Ovary (tissue), 9 donors: Measurements from ENCODE around the gene OR2T27. TPM values are rescaled to one million over a fixed set of nuclear protein-coding genes. Genes with fewer than 3 reads are reported as not detected.

Experiments used
- DNase-seq, 5 donors: peaks; one replicate each; pipeline ENCODE4 v3.0.0-alpha.2; 2019 to 2020
- H3K27ac ChIP-seq, 2 donors: fragments of 200-600 bp; one replicate each; pipeline versions ENCODE4 v1.5.1 to v1.8.0; 2019 to 2022
- H3K27me3 ChIP-seq: fragments of 200-600 bp; one replicate; pipeline ENCODE4 v1.8.0; 2022
- H3K36me3 ChIP-seq: fragments of 200-600 bp; sonication (generic); one replicate; pipeline ENCODE4 v1.5.1; 2019
- H3K4me1 ChIP-seq: one replicate; pipeline ENCODE4 v1.8.1; 2013; ENCODE audit warnings: mild to moderate bottlenecking, moderate library complexity; ENCODE audit not compliant: insufficient read depth
- H3K4me3 ChIP-seq: fragments of 200-600 bp; sonication (generic); one replicate; pipeline ENCODE4 v1.5.1; 2017
- H3K9me3 ChIP-seq, 2 donors: fragments of 200-600 bp in 1 of 2; sonication (generic) in 1 of 2; one replicate each; pipeline versions ENCODE4 v1.5.1 to v1.8.1; 2013 to 2019; ENCODE audit warnings: mild to moderate bottlenecking in 1 of 2, moderate library complexity in 1 of 2
- CTCF ChIP-seq, 3 donors: fragments of 450-650 bp in 2 of 3; fragments of 200-600 bp in 1 of 3; IDR thresholded peaks; one replicate each; pipeline versions ENCODE4 v1.5.1 to v1.8.0; 2016 to 2022; ENCODE audit warnings: antibody characterized with exemption in 3 of 3, mild to moderate bottlenecking in 1 of 3
- EP300 ChIP-seq: sonication (generic); formaldehyde crosslinking; IDR thresholded peaks from one replicate; pipeline ENCODE4 v1.6.1; 2017; ENCODE audit warnings: antibody characterized with exemption
- POLR2A ChIP-seq: fragments of 450-650 bp; IDR thresholded peaks from one replicate; pipeline ENCODE4 v1.6.1; 2017; ENCODE audit warnings: antibody characterized with exemption, mild to moderate bottlenecking, moderate library complexity
- WGBS, 3 donors: extraction: QIAGEN DNeasy Blood & Tissue Kit in 1 of 3; methylation state at CpG; one replicate each; pipeline versions ENCODE4 v1.1.5 to v1.1.7; 2013 to 2017; 5-methylcytosine and 5-hydroxymethylcytosine counted together
- intact Hi-C, 4 donors: fragments of 100-400 bp; cut with DNase I; formaldehyde crosslinking; loops; one replicate each; pipeline versions ENCODE4 v1.11.0 to v1.15.1; 2022 to 2023
- polyA plus RNA-seq, 2 donors: library from polyadenylated mRNA; stranded (reverse); fragments of 200-250 nt in 1 of 2; fragments of 350-450 nt in 1 of 2; fragmentation: Illumina TruSeq in 1 of 2; extraction: RNeasy Lipid Tissue Mini Kit (QIAGEN cat#74804) in 1 of 2; gene quantifications; one replicate each; pipeline ENCODE4 v1.2.3, GENCODE V29; 2013 to 2014
- total RNA-seq, 7 donors: library from RNA; depleted of rRNA in 2 of 7; stranded (reverse); fragments of >200 nt in 2 of 7; fragmentation: NEBNext Ultra II Directional in 3 of 7; extraction: Animal tissue kit (Norgen Biotek cat#: 25700) in 3 of 7; gene quantifications; one replicate each; pipeline versions ENCODE4 v1.1.0 to v1.2.4, GENCODE V29; 2016 to 2023
- donor health status: DM: no; HTN: no; CAD: no; lungs with moderate emphysema.
- donor health status: DM: no; HTN: no; CAD: no.
- donor health status: Bipolar disorder and iron deficiency.
- donor health status: DM: yes; HTN: yes; CAD: no.
- donor health status: DM: no; HTN: no; CAD: no.
- donor health status: DM: yes; HTN: yes; CAD: no.

The OR2T27 gene
- total and polyA plus RNA-seq, 9 donors = 0.11 TPM; not detected in 8

DNA sequence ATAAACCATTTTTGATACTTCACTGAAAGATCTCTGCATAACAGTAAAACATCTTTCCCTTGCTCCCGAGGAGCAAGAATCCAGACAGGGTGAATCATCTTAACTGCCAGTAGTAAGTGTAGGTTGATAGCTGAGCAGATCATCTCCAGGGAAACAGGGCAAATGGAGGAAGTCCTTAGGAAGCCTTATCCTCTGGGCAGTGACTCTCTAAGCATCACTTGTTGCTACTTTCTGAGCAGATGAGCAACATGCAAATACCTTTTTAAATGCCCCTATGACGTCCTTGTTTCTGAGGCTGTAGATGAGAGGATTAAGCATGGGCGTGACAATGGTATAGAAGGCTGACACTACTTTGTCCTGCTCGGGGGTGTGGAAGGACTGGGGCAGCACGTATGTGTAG is 29.4 kb downstream of the OR2T27 start:
- WGBS, 3 donors = 65 to 72% (median 68%) methylated on average over 5 of the region's 5 CpGs
- Histone ChIP-seq H3K36me3 (no peaks in the 10 kb centered on the region), H3K27ac (no peak overlapping the region), H3K27me3 (no peaks in the 10 kb centered on the region), H3K4me3 (no peak overlapping the region), H3K4me1 (no peaks in the 10 kb centered on the region), H3K9me3 (no peaks in the 10 kb centered on the region)
- no peak for DNase-seq
- TF ChIP-seq EP300 (no peak), POLR2A (no peak), CTCF (IDR thresholded peaks at IDR 0.05) (no peak)
- intact Hi-C loops = no loop called here

GRCh38 chr1:248625166-248625565 is 30.2 kb downstream of the OR2T27 start:
- no peaks in the 10 kb centered on the region for H3K9me3 ChIP-seq
- H3K27ac ChIP-seq = no peak overlapping the region
- no peak for DNase-seq
- no peaks in the 10 kb centered on the region for H3K4me1 ChIP-seq
- intact Hi-C loops = no loop called here
- no peaks in the 10 kb centered on the region for H3K27me3 ChIP-seq
- no peak overlapping the region for H3K4me3 ChIP-seq
- 53 to 59% (median 56%) methylated on average over 4 of the region's 4 CpGs for WGBS, 3 donors
- TF ChIP-seq EP300 = no peak
- no peak for TF ChIP-seq CTCF (IDR thresholded peaks at IDR 0.05)
- no peak for TF ChIP-seq POLR2A
- H3K36me3 ChIP-seq = no peaks in the 10 kb centered on the region

DNA sequence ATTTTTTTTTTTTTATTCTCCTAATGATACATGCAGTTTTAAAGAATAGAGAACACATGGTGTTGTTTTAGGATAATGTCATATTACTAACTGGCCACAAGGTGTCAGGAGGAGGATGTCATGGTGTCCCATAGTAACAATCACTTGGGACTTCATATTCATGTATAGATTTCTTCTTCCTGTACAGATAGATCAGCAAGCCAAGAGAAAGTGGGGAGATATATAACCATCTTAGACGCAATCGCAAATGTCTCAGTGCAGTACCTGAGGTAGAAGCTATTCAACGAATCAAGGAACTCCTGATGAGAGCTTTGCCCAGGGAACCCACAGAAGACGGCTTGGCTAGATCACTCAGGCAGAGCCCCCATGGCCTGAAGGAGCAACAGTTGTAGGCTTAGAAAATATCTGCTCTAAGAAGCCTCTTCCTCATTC is 32.7 kb downstream of the OR2T27 start:
- TF ChIP-seq EP300 (no peak), POLR2A (no peak), CTCF (IDR thresholded peaks at IDR 0.05) (no peak)
- Histone ChIP-seq H3K9me3 (no peaks in the 10 kb centered on the region), H3K36me3 (no peaks in the 10 kb centered on the region), H3K27me3 (no peaks in the 10 kb centered on the region), H3K4me1 (no peaks in the 10 kb centered on the region), H3K27ac (no peak overlapping the region), H3K4me3 (no peak overlapping the region)
- WGBS, 3 donors = 58 to 68% (median 66%) methylated on average over 4 of the region's 4 CpGs
- DNase-seq = no peak
- intact Hi-C loops = no loop called here

DNA sequence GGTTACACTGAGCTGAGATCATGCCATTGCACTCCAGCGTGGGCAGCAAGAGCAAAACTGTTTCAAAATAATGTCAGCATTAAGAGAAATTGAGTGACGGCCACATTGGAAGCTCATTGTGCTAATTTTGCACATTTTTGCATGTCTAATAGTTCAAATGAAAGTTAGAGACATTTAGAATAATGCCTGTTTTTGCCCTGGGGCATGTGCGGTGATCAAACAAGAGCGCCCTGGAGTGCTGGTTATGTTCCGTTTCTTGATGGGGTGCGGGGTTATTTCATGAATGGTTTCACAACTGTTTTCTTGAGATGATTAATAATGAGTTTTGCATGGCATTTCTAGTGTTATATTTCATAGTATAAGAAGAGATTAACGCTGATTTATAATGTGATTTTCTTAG is 33.6 kb downstream of the OR2T27 start:
- Histone ChIP-seq H3K36me3 (no peaks in the 10 kb centered on the region), H3K27ac (no peak overlapping the region), H3K27me3 (no peaks in the 10 kb centered on the region), H3K9me3 (no peaks in the 10 kb centered on the region), H3K4me1 (no peaks in the 10 kb centered on the region), H3K4me3 (no peak overlapping the region)
- TF ChIP-seq POLR2A (no peak), EP300 (no peak), CTCF (IDR thresholded peaks at IDR 0.05) (no peak)
- no peak for DNase-seq
- intact Hi-C loops = no loop called here
- 65 to 69% (median 65%) methylated on average over 7 of the region's 7 CpGs for WGBS, 3 donors
